Caco-2 (cell line): ENCODE measurements around the gene KRCC1. TPM values are rescaled to one million over a fixed set of nuclear protein-coding genes. Genes with fewer than 3 reads are reported as not detected.

Source experiments
- BruUV-seq: library from RNA; stranded (reverse); fragments of 400-500 nt; replicated peaks from 2 replicates; lab custom pipeline; 2021; lab: Mats Ljungman, UMichigan
- CTCF ChIA-PET: fragments of 300-600 bp; sonication (Branson Sonifier 250); formaldehyde crosslinking; loops from one replicate; lab custom pipeline; 2022; ENCODE audit warnings: antibody characterized with exemption; lab: Charles Lee
- POLR2A ChIA-PET: fragments of 300-600 bp; sonication (Branson Sonifier 250); formaldehyde crosslinking; loops from one replicate; lab custom pipeline; 2022; ENCODE audit warnings: antibody characterized with exemption; lab: Charles Lee
- DNase-seq, 2 experiments: peaks; one replicate each; pipeline versions ENCODE4 v3.0.0 to v3.0.0-alpha.2; 2020 to 2022
- H3K27me3 ChIP-seq: replicated peaks from 2 replicates; pipeline ENCODE4 v1.6.0; 2011; ENCODE audit warnings: low read length; ENCODE audit not compliant: control insufficient read depth, insufficient read depth
- H3K36me3 ChIP-seq: 2 replicates; pipeline ENCODE4 v1.5.1; 2011; ENCODE audit warnings: low read length; ENCODE audit not compliant: control insufficient read depth, insufficient read depth
- H3K4me1 ChIP-seq: fragments of 250-450 bp; sonication (Bioruptor Pico); 2 replicates; pipeline ENCODE4 v1.5.1; 2020; ENCODE audit warnings: mild to moderate bottlenecking
- H3K4me3 ChIP-seq: 2 replicates; pipeline ENCODE4 v1.5.1; 2011; ENCODE audit warnings: low read depth, mild to moderate bottlenecking, control low read depth, low read length
- H3K9me3 ChIP-seq: fragments of 250-450 bp; sonication (Bioruptor Pico); 2 replicates; pipeline ENCODE4 v1.5.1; 2020; ENCODE audit warnings: mild to moderate bottlenecking, moderate library complexity
- H3K27ac Mint-ChIP-seq: one replicate; pipeline ENCODE4 v1.8.0; 2022; ENCODE audit warnings: mixed read lengths; ENCODE audit not compliant: unreplicated experiment
- H3K27me3 Mint-ChIP-seq: one replicate; pipeline ENCODE4 v1.8.0; 2022; ENCODE audit warnings: mixed read lengths; ENCODE audit not compliant: insufficient read depth, unreplicated experiment
- H3K36me3 Mint-ChIP-seq: one replicate; pipeline ENCODE4 v1.8.0; 2022; ENCODE audit warnings: mild to moderate bottlenecking, mixed read lengths; ENCODE audit not compliant: insufficient read depth, unreplicated experiment
- H3K4me1 Mint-ChIP-seq: one replicate; pipeline ENCODE4 v1.8.0; 2022; ENCODE audit warnings: low read depth, mixed read lengths; ENCODE audit not compliant: unreplicated experiment
- H3K4me3 Mint-ChIP-seq: one replicate; pipeline ENCODE4 v1.8.0; 2022; ENCODE audit warnings: mild to moderate bottlenecking, moderate library complexity, mixed read lengths; ENCODE audit not compliant: unreplicated experiment
- H3K9me3 Mint-ChIP-seq: one replicate; pipeline ENCODE4 v1.8.0; 2022; ENCODE audit warnings: mixed read lengths; ENCODE audit not compliant: unreplicated experiment
- intact Hi-C: fragments of 100-400 bp; cut with micrococcal nuclease; formaldehyde crosslinking; loops from one replicate; pipeline ENCODE4 v1.10.0; 2022; ENCODE audit not compliant: unreplicated experiment
- total RNA-seq: library from RNA; stranded (reverse); gene quantifications from 2 replicates; pipeline ENCODE4 v1.2.3, GENCODE V29; 2022
- TF ChIP-seq, protein P1 (sequence below), 2 experiments: fragments of 200-600 bp in 1 of 2; IDR thresholded peaks; 1 replicate in 1 of 2; 2 replicates in 1 of 2; pipeline versions ENCODE4 v1.5.1 to v1.8.0; 2011 to 2022; ENCODE audit warnings: antibody characterized with exemption in 1 of 2, control low read depth in 1 of 2, inconsistent platforms in 1 of 2, low read depth in 1 of 2, low read length in 1 of 2, mild to moderate bottlenecking in 1 of 2, moderate library complexity in 1 of 2; ENCODE audit not compliant: insufficient read depth in 1 of 2, severe bottlenecking in 1 of 2, unreplicated experiment in 1 of 2

The KRCC1 gene
- total RNA-seq, 1 experiment from 2014 or later: 7.6 TPM

DNA sequence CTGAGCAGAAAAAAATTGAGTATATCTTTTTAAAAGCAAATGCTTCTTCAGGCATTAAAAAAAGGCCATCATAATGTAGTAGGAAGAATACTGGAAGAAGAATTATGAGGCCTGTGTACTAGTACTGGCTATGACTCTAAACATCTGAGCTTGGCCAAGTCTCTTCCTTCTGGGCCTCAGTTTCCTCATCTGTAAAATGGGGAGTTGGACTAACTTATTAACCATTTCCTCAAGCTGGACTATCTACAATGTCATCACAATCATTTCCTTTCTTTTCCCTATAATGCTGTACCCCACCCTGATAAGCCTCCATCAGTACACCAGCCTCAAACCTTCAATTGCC, 42.9 kb upstream of the KRCC1 start:
- DNase-seq: no peak
- ChIA-PET CTCF (no interaction called here), POLR2A (no interaction called here)
- no peaks in the 10 kb centered on the region for H3K36me3 ChIP-seq
- no peaks in the 10 kb centered on the region for H3K9me3 ChIP-seq
- BruUV-seq: no TSS peak
- H3K27me3 ChIP-seq: no peaks in the 10 kb centered on the region
- intact Hi-C loops: no loop called here
- Mint-ChIP-seq H3K27me3 (no peaks in the 10 kb centered on the region), H3K27ac (no peak overlapping the region), H3K36me3 (no peaks in the 10 kb centered on the region), H3K4me1 (no peaks in the 10 kb centered on the region), H3K9me3 (no peaks in the 10 kb centered on the region), H3K4me3 (no peak overlapping the region)
- TF ChIP-seq, protein P1, sequence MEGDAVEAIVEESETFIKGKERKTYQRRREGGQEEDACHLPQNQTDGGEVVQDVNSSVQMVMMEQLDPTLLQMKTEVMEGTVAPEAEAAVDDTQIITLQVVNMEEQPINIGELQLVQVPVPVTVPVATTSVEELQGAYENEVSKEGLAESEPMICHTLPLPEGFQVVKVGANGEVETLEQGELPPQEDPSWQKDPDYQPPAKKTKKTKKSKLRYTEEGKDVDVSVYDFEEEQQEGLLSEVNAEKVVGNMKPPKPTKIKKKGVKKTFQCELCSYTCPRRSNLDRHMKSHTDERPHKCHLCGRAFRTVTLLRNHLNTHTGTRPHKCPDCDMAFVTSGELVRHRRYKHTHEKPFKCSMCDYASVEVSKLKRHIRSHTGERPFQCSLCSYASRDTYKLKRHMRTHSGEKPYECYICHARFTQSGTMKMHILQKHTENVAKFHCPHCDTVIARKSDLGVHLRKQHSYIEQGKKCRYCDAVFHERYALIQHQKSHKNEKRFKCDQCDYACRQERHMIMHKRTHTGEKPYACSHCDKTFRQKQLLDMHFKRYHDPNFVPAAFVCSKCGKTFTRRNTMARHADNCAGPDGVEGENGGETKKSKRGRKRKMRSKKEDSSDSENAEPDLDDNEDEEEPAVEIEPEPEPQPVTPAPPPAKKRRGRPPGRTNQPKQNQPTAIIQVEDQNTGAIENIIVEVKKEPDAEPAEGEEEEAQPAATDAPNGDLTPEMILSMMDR (IDR thresholded peaks at IDR 0.05; ENCODE audit: insufficient read depth in 1 of 2, low read depth in 1 of 2, low read length in 1 of 2, severe bottlenecking in 1 of 2, unreplicated experiment in 1 of 2): no peak
- H3K4me1 ChIP-seq: no peaks in the 10 kb centered on the region
- no peak overlapping the region for H3K4me3 ChIP-seq

DNA sequence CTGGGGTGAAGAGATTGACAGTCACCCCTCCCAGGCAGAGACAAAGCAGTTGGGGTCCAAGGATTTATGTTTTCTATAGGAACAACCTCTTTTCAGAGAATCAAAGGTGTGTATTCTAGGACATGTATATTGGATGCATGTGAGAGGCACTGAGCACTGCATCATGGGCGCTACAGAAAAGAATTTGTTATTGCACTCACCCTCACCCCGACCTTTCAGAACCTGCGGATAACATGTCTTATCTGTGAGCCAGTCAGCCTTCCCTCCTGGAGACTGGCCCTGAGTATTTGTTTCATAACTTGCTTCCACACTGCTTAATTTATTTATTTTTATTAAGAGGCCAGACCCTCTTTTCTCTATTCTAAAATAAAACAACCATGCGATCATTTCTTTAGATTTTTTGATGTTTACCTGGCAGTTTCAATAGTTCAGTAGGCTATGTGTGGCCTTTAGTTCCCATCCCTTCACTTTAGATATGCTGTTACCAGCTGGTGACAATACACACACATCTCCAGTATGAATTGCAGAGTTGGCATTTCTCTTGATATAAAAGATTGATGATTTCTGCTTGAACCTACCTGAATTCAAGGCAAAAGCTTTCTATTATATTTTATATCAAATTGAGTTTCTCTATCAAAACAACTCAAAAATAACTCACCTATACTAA, 42.4 kb upstream of the KRCC1 start:
- ChIA-PET CTCF (interaction anchor here (2.7 kb wide), 1 partner anchor 37 kb away, joined by 7 read pairs; no protein-coding TSS in a partner anchor), POLR2A (no interaction called here)
- no peaks in the 10 kb centered on the region for H3K27me3 ChIP-seq
- H3K4me1 ChIP-seq: no peaks in the 10 kb centered on the region
- Mint-ChIP-seq H3K4me3 (no peak overlapping the region), H3K36me3 (no peaks in the 10 kb centered on the region), H3K9me3 (no peaks in the 10 kb centered on the region), H3K27ac (no peak overlapping the region), H3K4me1 (no peaks in the 10 kb centered on the region), H3K27me3 (no peaks in the 10 kb centered on the region)
- DNase-seq: no peak
- H3K9me3 ChIP-seq: no peaks in the 10 kb centered on the region
- no peak overlapping the region for H3K4me3 ChIP-seq
- no TSS peak for BruUV-seq
- H3K36me3 ChIP-seq: no peaks in the 10 kb centered on the region
- TF ChIP-seq, protein P1 (IDR thresholded peaks at IDR 0.05; ENCODE audit: insufficient read depth in 1 of 2, low read depth in 1 of 2, low read length in 1 of 2, severe bottlenecking in 1 of 2, unreplicated experiment in 1 of 2): no peak
- intact Hi-C loops: no loop called here

DNA sequence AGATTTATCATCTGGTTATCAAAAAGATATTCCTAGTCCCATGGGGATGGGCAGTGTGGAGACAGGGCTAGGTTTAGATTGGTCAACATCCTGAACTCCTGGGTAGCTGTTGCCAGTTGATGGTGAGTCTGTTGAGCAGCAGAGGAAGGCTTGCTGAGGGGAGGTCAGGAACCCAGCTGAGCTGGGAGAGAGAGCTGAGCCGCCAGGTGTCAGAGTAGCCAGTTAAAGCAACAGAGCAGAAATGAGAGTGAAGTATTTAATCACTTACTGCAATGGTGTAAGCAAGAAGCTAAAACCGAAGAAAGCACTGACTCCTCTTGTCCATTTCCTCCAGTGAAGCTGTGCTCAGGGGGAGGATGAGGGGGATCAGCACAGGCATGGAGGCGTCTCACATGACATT, 41.6 kb upstream of the KRCC1 start:
- H3K36me3 ChIP-seq: no peaks in the 10 kb centered on the region
- no peaks in the 10 kb centered on the region for H3K9me3 ChIP-seq
- H3K27me3 Mint-ChIP-seq: no peaks in the 10 kb centered on the region
- H3K4me1 Mint-ChIP-seq: no peaks in the 10 kb centered on the region
- H3K36me3 Mint-ChIP-seq: no peaks in the 10 kb centered on the region
- no peaks in the 10 kb centered on the region for H3K9me3 Mint-ChIP-seq
- TF ChIP-seq, protein P1 (IDR thresholded peaks at IDR 0.05; ENCODE audit: insufficient read depth in 1 of 2, low read depth in 1 of 2, low read length in 1 of 2, severe bottlenecking in 1 of 2, unreplicated experiment in 1 of 2): no peak
- intact Hi-C loops: no loop called here
- no peak for DNase-seq
- peak overlapping the region; percentile 2 for H3K27ac Mint-ChIP-seq
- no TSS peak for BruUV-seq
- no peaks in the 10 kb centered on the region for H3K27me3 ChIP-seq
- no peak overlapping the region for H3K4me3 Mint-ChIP-seq
- ChIA-PET CTCF (interaction anchor here (2.7 kb wide), 1 partner anchor 36 kb away, joined by 7 read pairs; no protein-coding TSS in a partner anchor), POLR2A (no interaction called here)
- no peaks in the 10 kb centered on the region for H3K4me1 ChIP-seq
- H3K4me3 ChIP-seq: no peak overlapping the region
